CD4-positive, alpha-beta T cell treated with Interleukin-2 at 100 ng/mL for 4 hours (primary cell): ENCODE results near the gene FAM234B.

Experiments
- DNase-seq: peaks from one replicate; pipeline ENCODE4 v3.0.0-alpha.2; 2020; ENCODE audit warnings: low spot score

Gene FAM234B

GRCh38 chr12:13093191-13093847 lies 49.1 kb downstream of the FAM234B start:
- DNase-seq = no peak

- DNase-seq = no peak
Observed at GRCh38 chr12:13093848-13094220, 49.7 kb downstream of the FAM234B start.

- DNase-seq = no peak
Observed at GRCh38 chr12:13094367-13094766, 50.2 kb downstream of the FAM234B start.

- no peak for DNase-seq
Observed at GRCh38 chr12:13095266-13095995, 51.2 kb downstream of the FAM234B start.

GRCh38 chr12:13097491-13098011 lies 53.4 kb downstream of the FAM234B start:
- DNase-seq = no peak

- no peak for DNase-seq
Observed at GRCh38 chr12:13099066-13099843, 55.1 kb downstream of the FAM234B start.

- no peak for DNase-seq
Observed at GRCh38 chr12:13099844-13100604, 55.8 kb downstream of the FAM234B start.

- DNase-seq = no peak
Observed at GRCh38 chr12:13100605-13100881, 56.4 kb downstream of the FAM234B start.

- peak; percentile 97 for DNase-seq
Observed at GRCh38 chr12:13100882-13101769, 56.9 kb downstream of the FAM234B start.

- DNase-seq = peak; percentile 73
Observed at GRCh38 chr12:13101821-13102375, 57.7 kb downstream of the FAM234B start.

- DNase-seq = no peak
Observed at GRCh38 chr12:13102461-13103195, 58.4 kb downstream of the FAM234B start.

GRCh38 chr12:13103391-13104033 lies 59.3 kb downstream of the FAM234B start, which contains the start of gene GSG1:
TSS of gene GSG1 (minus strand) at chr12:13103667. CDS start at chr12:13103512, 155 bp downstream.
- DNase-seq = peak; percentile 37

- DNase-seq = no peak
Observed at GRCh38 chr12:13104409-13104808, 60.2 kb downstream of the FAM234B start.

- DNase-seq = no peak
Observed at GRCh38 chr12:13105781-13106180, 61.6 kb downstream of the FAM234B start.

GRCh38 chr12:13106666-13107065 lies 62.5 kb downstream of the FAM234B start:
- no peak for DNase-seq

GRCh38 chr12:13112968-13113367 lies 68.8 kb downstream of the FAM234B start:
- no peak for DNase-seq

- DNase-seq = no peak
Observed at GRCh38 chr12:13114251-13115052, 70.3 kb downstream of the FAM234B start.

- no peak for DNase-seq
Observed at GRCh38 chr12:13116259-13116658, 72.1 kb downstream of the FAM234B start.

GRCh38 chr12:13117029-13117428 lies 72.8 kb downstream of the FAM234B start:
- no peak for DNase-seq
